Measurements from ENCODE around the gene HLA-DMB. TPM values are rescaled to one million over a fixed set of nuclear protein-coding genes. Genes with fewer than 3 reads are reported as not detected.

The HLA-DMB gene
- total RNA-seq, 4 donors from 2014 or later, result 1.8 to 20.8 (median 13.2) TPM

GRCh38 chr6:32947552-32948465 lies 7.0 kb upstream of the HLA-DMB start:
- H3K27ac ChIP-seq, result no peak overlapping the region
- no peak overlapping the region for H3K4me3 ChIP-seq
- H3K36me3 ChIP-seq, result no peaks in the 10 kb centered on the region
- TF ChIP-seq CTCF (IDR thresholded peaks at IDR 0.05) (peak; percentile 46 to 73 (median 56)), POLR2AphosphoS5 (IDR thresholded peaks at IDR 0.05) (no peak), EP300 (IDR thresholded peaks at IDR 0.05; ENCODE audit: low read depth) (no peak), POLR2A (IDR thresholded peaks at IDR 0.05) (no peak)
- H3K27me3 ChIP-seq, result no peaks in the 10 kb centered on the region
- in situ Hi-C loops (cut with MboI; ENCODE audit: low pct_ligation_motif_present in 1 of 4, low pct_unique_long_range_greater_than_20kb in 1 of 4, low sequenced_read_pairs in 3 of 4), result no loop called here
- no peaks in the 10 kb centered on the region for H3K9me3 ChIP-seq
- DNase-seq, result peak; percentile 69
- intact Hi-C loops (cut with DNase I; ENCODE audit: low total_unique reads), result no loop called here
- 51 to 66% methylated on average over 5 to 11 of the region's 11 CpGs for WGBS, 2 donors (ENCODE audit: low coverage in 1 of 2)
- peaks cover 2 to 30% (median 7%) of the 10 kb centered on the region in 4 donors for H3K4me1 ChIP-seq

GRCh38 chr6:32946893-32947292 lies 6.1 kb upstream of the HLA-DMB start:
- peaks cover 0 to 29% (median 7%) of the 10 kb centered on the region in 4 donors for H3K4me1 ChIP-seq
- DNase-seq, result no peak
- TF ChIP-seq POLR2AphosphoS5 (IDR thresholded peaks at IDR 0.05) (no peak), EP300 (IDR thresholded peaks at IDR 0.05; ENCODE audit: low read depth) (no peak), CTCF (IDR thresholded peaks at IDR 0.05) (no peak), POLR2A (IDR thresholded peaks at IDR 0.05) (no peak)
- no peaks in the 10 kb centered on the region for H3K36me3 ChIP-seq
- H3K4me3 ChIP-seq, result no peak overlapping the region
- no peaks in the 10 kb centered on the region for H3K9me3 ChIP-seq
- intact Hi-C loops (cut with DNase I; ENCODE audit: low total_unique reads), result no loop called here
- in situ Hi-C loops (cut with MboI; ENCODE audit: low pct_ligation_motif_present in 1 of 4, low pct_unique_long_range_greater_than_20kb in 1 of 4, low sequenced_read_pairs in 3 of 4), result no loop called here
- no peak overlapping the region for H3K27ac ChIP-seq
- no peaks in the 10 kb centered on the region for H3K27me3 ChIP-seq

GRCh38 chr6:32945953-32946352 lies 5.1 kb upstream of the HLA-DMB start:
- in situ Hi-C loops (cut with MboI; ENCODE audit: low pct_ligation_motif_present in 1 of 4, low pct_unique_long_range_greater_than_20kb in 1 of 4, low sequenced_read_pairs in 3 of 4), result no loop called here
- Histone ChIP-seq H3K27me3 (no peaks in the 10 kb centered on the region), H3K27ac (peak overlapping the region; percentile 64 to 73 (median 68)), H3K4me3 (no peak overlapping the region), H3K9me3 (no peaks in the 10 kb centered on the region), H3K4me1 (peaks cover 0 to 32% (median 7%) of the 10 kb centered on the region in 4 donors), H3K36me3 (no peaks in the 10 kb centered on the region)
- intact Hi-C loops (cut with DNase I; ENCODE audit: low total_unique reads), result no loop called here
- TF ChIP-seq POLR2A (IDR thresholded peaks at IDR 0.05) (no peak), EP300 (IDR thresholded peaks at IDR 0.05; ENCODE audit: low read depth) (no peak), CTCF (IDR thresholded peaks at IDR 0.05) (no peak), POLR2AphosphoS5 (IDR thresholded peaks at IDR 0.05) (no peak)
- DNase-seq, result no peak

GRCh38 chr6:32945108-32945760 lies 4.4 kb upstream of the HLA-DMB start:
- no peaks in the 10 kb centered on the region for H3K27me3 ChIP-seq
- 34% methylated on average over 5 to 9 of the region's 9 CpGs for WGBS, 2 donors (ENCODE audit: low coverage in 1 of 2)
- H3K9me3 ChIP-seq, result no peaks in the 10 kb centered on the region
- no peaks in the 10 kb centered on the region for H3K36me3 ChIP-seq
- DNase-seq, result peak; percentile 67
- H3K4me1 ChIP-seq, result peaks cover 3 to 37% (median 7%) of the 10 kb centered on the region in 4 donors
- peak overlapping the region; percentile 64 to 73 (median 68) for H3K27ac ChIP-seq
- TF ChIP-seq POLR2AphosphoS5 (IDR thresholded peaks at IDR 0.05), result no peak
- no peak for TF ChIP-seq EP300 (IDR thresholded peaks at IDR 0.05; ENCODE audit: low read depth)
- TF ChIP-seq POLR2A (IDR thresholded peaks at IDR 0.05), result no peak
- no peak for TF ChIP-seq CTCF (IDR thresholded peaks at IDR 0.05)
- no peak overlapping the region for H3K4me3 ChIP-seq
- in situ Hi-C loops (cut with MboI; ENCODE audit: low pct_ligation_motif_present in 1 of 4, low pct_unique_long_range_greater_than_20kb in 1 of 4, low sequenced_read_pairs in 3 of 4), result no loop called here
- intact Hi-C loops (cut with DNase I; ENCODE audit: low total_unique reads), result no loop called here

Measured in transverse colon (tissue), 4 donors.